HL-60/S4 treated with phorbol 12-myristate 13-acetate at 8.2 ng/mL for 4 days and 3 days (cell line): ENCODE data around the gene SLC1A1.

ENCODE experiments used
- in situ Hi-C: fragments of 300-500 bp; cut with MboI; formaldehyde crosslinking; loops from 2 replicates; pipeline ENCODE4 v1.15.0; 2022; ENCODE audit warnings: low sequenced_read_pairs

Gene SLC1A1

GRCh38 chr9:4489919-4490704, at the start of gene SLC1A1:
TSS of gene SLC1A1 (plus strand) at chr9:4490468. CDS start at chr9:4490680, 212 bp downstream.
- in situ Hi-C loops, result no loop called here

DNA sequence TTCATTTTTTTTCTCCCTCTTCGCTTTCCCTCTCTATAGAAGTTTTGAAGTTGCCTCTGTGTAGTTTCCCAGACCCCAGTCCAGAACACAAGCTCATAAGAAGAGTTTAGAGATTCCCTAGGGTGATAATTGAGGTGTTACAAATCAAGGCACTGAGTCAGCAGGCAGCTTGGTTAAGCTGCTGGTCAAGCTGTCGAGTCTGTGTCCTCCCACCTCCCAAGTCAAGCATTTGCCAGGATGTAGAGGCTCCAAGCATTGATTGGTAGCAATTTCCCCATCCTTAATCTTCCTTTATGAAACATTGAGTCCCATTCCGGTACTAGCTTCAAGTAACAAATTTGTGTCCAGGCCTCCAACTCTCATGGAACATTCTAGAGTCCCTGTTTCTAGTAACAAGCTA, 47.5 kb upstream of the SLC1A1 start:
- in situ Hi-C loops, result no loop called here

- in situ Hi-C loops, result no loop called here
Observed at GRCh38 chr9:4443439-4443838, 46.8 kb upstream of the SLC1A1 start.

GRCh38 chr9:4461437-4461836, 28.8 kb upstream of the SLC1A1 start:
- in situ Hi-C loops, result no loop called here

GRCh38 chr9:4463824-4464223, 26.4 kb upstream of the SLC1A1 start:
- in situ Hi-C loops, result no loop called here

DNA sequence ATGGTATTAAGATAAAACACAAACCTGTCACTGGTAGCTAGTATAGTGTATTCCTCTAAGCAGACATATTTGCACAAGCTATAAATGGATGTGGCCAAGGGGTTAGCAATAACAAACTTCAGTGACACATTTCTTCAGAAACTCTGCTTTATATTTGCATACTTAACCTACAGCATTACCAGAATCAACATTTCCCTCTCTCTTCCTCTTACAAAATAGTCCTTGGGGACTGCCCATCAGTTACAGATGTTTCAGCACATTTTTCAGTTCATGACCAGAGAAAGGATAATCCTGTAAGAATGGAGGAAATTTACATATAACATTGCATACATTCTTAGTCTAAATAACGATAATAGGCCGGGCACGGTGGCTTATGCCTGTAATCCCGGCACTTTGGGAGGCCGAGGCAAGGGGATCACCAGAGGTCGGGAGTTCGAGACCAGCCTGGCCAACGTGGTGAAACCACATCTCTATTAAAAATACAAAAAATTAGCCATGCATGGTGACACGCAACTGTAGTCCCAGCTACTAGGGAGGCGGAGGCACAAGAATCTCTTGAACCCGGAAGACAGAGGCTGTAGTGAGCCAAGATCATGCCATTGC, 25.3 kb upstream of the SLC1A1 start:
- in situ Hi-C loops, result no loop called here

DNA sequence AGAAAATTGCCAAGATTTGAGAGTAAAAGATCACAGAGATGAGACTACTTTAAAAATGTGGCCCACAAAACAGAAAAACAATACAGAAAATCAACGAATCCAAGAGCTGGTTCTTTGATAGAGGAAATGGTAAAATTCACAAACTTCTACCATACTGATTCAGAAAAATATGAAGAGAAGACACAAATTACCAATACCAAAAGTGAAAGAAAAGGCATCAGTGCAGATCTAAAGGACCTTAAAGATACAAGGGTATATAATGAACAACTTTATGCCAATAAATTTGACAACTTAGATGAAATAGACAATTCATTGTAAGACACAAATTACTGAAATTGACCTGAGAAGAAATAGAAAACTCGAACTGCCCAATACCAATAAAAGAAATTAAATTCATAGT, 24.4 kb upstream of the SLC1A1 start:
- in situ Hi-C loops, result no loop called here

GRCh38 chr9:4475301-4475700, 15.0 kb upstream of the SLC1A1 start:
- in situ Hi-C loops, result no loop called here

GRCh38 chr9:4486176-4486575, 4.1 kb upstream of the SLC1A1 start:
- in situ Hi-C loops, result no loop called here

GRCh38 chr9:4489562-4489918, 728 bp upstream of the SLC1A1 start:
- in situ Hi-C loops, result no loop called here

- in situ Hi-C loops, result no loop called here
Observed at GRCh38 chr9:4490705-4491625, 697 bp downstream of the SLC1A1 start.

DNA sequence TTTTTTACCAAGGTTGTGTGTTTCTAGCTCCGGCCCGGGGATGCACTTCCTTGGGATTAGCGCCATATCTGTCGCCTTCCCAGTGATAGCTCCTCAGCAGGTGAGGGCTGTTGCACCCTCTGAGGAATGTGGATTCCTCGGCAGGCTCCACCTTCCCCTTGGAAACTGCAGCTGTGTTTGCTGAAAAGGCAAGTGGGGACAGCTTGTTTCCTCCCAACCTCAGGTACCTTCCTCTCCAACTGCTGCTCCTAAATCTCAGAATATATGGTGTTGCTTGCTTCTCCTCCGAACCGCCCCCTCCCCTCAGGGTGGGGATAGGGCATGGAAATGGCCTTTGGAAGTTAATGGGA, 1.3 kb downstream of the SLC1A1 start:
- in situ Hi-C loops, result no loop called here

- in situ Hi-C loops, result no loop called here
Observed at GRCh38 chr9:4494332-4494731, 4.1 kb downstream of the SLC1A1 start.

GRCh38 chr9:4494806-4495205, 4.5 kb downstream of the SLC1A1 start:
- in situ Hi-C loops, result no loop called here

- in situ Hi-C loops, result no loop called here
Observed at GRCh38 chr9:4495537-4495936, 5.3 kb downstream of the SLC1A1 start.

- in situ Hi-C loops, result no loop called here
Observed at GRCh38 chr9:4496497-4496896, 6.2 kb downstream of the SLC1A1 start.

DNA sequence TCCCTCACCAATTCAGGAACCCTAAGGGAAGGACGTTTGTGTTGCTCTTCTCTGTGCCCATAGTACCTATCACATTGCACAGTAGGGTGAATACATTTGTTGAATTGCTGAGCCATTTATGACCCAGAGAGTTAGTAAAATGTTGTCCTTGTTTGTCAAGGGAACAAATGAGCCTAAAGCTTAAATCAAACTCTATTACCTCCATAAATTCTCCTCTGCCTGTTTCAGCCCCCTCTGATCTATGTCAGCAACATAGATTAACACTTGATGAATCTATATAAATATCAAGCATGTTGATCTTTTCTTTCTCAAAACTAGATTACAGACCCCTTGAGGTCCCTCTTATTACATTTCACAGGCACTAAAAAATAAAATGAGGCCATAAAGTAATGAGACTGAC, 7.1 kb downstream of the SLC1A1 start:
- in situ Hi-C loops, result no loop called here

GRCh38 chr9:4497855-4498254, 7.6 kb downstream of the SLC1A1 start:
- in situ Hi-C loops, result no loop called here

GRCh38 chr9:4499917-4500316, 9.6 kb downstream of the SLC1A1 start:
- in situ Hi-C loops, result no loop called here

GRCh38 chr9:4501147-4501507, 10.9 kb downstream of the SLC1A1 start:
- in situ Hi-C loops, result no loop called here

DNA sequence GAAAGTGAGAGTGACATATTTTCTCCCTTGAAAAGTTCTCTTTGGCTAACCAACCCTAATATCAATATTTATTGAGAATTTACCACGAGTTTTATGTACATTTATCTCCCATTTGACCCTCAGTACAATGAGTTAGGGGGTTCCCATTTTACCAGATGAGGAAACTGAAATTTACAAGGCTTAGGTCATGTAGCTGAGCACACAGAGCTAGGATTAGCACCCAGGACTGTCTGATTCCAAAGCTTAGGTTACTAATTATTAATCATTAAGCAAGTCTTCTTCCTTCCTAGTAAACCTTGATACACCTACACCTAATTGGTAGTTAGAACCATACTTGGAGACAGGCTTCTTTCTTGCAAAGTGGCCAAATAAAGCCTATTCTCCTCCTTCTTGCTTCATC, 12.2 kb downstream of the SLC1A1 start:
- in situ Hi-C loops, result no loop called here

DNA sequence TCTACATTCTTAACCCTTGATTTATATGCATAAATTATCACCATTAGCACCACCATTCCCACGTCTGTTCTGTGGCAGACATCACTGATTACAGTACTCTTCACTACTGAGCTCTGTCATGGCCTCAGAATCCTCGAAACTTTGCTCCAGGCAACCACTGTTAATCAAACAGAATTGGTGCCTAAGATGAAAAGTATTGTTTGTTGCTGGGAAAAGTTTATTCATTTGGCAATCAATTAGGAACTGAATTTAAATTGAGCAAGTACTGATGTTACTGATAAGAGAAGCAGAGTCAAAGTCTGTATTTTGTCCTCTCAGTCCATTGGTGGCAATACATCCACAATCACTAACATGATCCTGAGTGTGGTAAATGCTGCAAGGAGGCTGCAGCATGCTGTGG, 12.8 kb downstream of the SLC1A1 start:
- in situ Hi-C loops, result no loop called here
